Activated CD8-positive, alpha-beta memory T cell treated with anti-CD3 and anti-CD28 coated beads for 1 hour (primary cell): ENCODE results near the gene NAA80.
"Not testable (repeated sequence)": the region's sequence is repeated elsewhere in the genome, so short reads cannot be mapped to it uniquely, and the experiment has no call there.

Experiments used
- DNase-seq, 2 donors: peaks; one replicate each; pipeline ENCODE4 v3.0.0-alpha.2; 2020; ENCODE audit warnings: low read depth in 1 of 2; ENCODE audit errors: extremely low read depth in 1 of 2

Gene NAA80

DNA sequence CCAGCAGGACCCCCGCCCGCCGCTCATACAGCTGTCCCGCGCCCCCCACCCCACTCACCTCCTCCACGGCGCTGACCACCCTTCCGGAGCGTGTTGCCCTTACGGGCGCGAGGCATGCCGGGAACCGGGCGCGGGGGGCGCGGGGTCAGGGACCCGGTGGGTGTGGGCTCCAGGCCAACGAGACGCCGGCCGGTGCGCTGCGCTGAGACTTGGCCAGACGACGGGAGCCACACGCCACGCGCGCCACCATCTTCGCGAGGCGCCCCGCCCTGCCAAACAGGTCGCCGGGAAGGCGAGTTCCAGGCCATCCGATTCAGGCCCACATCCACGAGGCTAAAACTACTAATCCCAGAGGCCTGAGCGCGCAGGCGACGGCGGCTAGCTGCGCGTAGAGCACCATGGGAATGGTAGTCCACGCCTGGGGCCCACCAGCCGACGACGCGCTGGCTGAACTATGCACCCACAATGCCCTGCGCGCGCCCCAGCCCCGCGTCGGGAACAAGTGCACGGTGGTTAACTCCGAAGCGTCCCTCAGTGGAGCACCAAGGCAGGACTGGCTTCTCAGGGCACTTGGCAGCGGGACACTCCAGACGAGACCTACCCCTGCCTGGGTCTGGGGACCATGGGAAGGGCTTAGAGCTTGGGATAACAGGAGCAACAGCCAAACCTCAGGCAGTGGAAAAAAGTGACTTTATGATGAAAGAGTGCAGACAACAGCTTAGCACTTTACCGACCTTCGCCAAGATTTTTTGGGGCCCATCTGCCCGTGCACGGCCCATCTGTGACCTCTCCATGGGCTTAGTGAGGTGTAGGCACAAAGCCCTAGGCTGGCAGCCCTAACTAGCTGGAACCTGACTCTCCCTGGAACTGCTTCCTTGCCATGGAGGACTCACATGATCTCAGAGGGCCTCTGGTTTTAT is 6.8 kb downstream of the NAA80 start, which contains the start of gene IFRD2:
TSS of gene IFRD2 (minus strand) at position 271 of the 920 bp plus-strand sequence. CDS start at position 116, 155 bp downstream.
- peak; percentile 88 to 89 for DNase-seq

DNA sequence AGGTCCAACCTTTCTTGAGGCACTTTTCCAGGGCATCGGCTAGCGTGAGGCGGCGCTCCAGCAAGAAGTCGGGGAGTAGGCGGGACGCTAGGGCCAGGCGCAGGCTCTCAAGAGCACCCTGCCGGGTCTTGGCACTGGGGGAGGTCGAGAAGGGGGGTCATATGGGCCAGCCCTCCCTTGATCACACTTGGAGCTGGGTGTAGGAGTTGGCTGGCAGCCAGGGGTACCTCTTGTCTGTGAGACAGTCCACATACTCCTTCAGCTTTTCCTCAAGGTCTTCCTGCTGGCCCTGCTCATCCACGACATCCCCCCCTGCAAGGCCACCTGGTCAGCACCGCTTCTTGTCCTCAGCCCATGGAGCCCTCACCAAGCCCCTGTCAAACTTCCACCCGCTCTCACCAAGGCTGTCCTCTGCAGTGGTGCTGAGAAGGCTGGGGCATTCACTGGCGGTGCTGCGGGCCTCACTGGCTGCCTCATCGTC is 9.0 kb downstream of the NAA80 start:
- DNase-seq: no peak

DNA sequence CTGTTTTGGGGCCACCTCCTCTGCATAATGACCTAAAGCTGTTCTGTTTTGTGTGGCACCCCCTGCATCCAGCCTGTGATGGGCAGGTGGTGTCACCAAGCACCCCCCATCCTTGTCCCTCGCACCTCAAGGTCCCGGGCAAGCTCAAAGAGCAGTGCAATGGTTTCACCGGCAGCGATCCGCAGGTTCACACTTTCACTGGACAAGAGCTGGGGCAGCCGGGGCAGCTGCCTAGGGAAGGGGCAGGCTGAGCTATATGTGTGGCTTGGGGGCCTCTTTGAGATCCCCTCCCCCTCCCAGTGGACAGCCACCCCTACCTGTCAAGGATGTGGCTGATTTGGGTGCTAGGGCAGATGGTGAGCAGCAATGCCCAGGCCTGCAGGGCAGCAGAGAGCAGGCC is 10.1 kb downstream of the NAA80 start:
- DNase-seq: no peak

DNA sequence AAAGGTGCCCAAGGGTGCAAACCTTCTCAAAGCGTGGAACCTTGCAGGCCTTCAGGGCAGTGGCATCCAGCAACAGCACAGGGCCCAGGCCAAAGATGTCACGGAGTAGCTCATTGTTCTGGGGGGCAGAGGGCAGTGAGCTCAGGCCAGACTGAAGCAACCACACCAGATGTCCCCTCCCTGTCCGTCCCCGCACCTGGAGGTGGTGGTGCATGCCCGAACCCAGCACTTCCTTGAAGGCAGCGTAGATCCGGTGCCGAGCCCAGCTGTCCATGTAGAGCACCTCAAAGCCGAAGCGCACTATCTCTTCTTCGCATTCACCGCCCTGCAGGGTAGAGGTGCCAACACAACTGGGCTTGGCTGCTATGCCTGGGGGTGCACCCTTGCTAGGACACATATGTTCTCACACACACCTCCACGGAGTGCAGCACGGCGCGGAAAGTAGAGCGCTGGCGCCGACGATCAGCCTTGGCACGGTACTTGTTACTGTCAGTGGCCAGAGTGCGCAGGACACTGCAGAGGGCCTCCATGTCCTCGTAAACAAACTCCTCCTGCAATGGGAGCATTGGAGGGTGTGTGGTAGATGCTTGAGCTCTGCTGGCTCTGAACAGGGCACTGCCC is 10.7 kb downstream of the NAA80 start:
- no peak for DNase-seq

DNA sequence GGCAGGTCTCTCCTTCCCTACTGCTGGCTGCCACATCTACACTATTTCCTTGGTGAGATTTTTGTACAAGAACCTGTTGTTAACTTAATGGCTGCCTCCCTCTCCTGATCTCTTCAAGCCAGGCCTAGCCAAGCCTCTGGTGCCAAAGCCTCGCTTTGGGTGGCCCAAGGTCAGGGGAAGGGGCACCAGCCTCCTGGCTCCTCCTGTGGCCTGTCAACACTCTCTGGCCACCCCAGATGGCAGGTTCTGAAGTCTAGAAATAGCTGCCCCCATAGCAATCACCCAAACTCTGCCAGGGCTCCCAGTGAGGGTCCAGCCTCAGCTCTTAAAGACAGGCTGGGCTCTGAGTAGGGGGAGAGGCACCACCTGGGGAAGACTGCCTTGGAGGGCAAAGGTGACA is 11.9 kb downstream of the NAA80 start:
- no peak for DNase-seq

- DNase-seq: no peak
These were observed 12.6 kb downstream of the NAA80 start for GRCh38 chr3:50286322-50287227.

DNA sequence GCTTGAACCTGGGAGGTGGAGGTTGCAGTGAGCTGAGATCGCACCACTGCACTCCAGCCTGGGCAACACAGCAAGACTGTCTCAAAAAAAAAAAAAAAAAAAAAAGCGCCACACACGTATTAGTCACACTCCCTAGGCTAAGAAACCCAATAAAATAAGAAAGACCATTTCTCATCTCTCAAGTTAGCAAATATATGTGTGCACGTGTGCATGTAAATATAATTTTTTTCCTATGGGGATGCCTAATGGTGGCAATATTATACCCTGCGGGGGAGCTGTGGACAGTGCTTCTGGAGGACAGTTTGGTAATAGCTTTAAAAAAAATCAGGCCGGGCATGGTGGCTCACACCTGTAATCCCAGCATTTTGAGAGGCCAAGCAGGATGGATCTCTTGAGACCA is 15.1 kb downstream of the NAA80 start:
- not testable (repeated sequence) for DNase-seq

- no peak for DNase-seq
These were observed 19.8 kb downstream of the NAA80 start for GRCh38 chr3:50279255-50280016.

DNA sequence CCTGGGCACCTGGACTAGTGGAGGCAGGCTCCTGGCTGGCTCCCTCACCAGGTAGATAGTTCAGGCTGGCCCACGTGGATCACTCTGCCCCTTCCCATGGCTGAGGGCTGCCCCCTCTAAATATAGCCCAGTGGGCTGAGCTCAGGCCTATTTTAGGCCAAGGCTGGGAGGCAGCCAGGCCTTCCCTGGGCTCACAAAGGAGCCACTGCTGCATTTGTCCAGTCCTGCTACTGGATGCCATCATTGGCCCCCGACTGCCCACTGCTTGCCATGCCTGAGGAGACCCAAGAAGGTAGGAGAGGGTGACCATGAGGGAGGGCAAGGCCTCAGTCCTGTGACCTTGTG is 20.4 kb downstream of the NAA80 start, which contains the start of gene LSMEM2:
TSS of gene LSMEM2 (plus strand) at position 208 of the 345 bp plus-strand sequence. CDS start at position 235, 27 bp downstream.
- DNase-seq: no peak

DNA sequence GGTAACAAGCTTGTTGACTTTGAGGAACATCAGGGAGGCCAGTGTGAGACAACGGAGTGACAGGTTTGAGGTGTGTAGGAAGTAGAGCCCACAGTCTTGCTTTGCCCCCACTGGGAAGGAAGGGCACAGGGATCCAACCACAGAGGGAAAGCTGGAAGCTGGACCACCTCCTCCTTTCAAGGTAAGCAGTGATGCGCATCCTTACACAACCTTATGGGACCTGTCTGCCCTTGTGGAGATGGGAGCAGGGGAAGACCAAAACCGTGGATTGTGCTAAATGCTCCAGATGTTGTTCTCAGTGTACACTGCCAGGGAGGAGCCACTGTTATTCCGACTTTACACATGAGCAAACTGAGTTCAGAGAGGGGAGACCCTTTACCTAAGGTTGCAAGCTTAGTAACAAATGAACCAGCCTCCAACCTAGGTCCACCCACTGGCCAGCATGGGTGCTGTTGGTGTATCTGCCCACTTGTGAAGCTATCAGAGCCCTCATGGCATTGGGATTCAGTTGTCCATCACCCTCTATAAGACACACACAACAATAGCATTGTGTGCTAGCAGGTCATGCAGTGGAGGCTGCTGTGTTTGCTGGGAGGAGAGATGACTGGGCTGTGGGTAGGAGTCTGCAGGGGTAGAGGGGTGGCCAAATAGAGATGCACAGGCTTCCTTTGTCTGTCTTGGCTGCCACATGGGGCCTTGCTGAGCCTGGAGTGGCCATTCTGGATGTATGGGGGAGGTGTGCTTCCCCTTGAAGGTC is 20.9 kb downstream of the NAA80 start:
- DNase-seq: no peak

DNA sequence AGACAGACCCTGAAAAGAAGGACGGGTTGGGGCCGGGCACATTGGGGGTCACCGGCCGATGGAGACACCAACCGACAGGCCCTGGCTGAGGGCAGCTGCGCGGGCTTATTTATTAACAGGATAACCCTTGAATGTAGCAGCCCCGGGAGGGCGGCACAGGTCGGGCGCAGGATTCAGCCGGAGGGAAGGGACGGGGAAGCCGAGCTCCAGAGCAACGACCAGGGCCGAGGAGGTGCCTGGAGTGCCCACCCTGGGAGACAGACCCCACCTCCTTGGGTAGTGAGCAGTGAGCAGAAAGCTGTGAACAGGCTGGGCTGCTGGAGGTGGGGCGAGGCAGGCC is 22.5 kb downstream of the NAA80 start:
- DNase-seq: no peak

GRCh38 chr3:50275996-50276761 is 23.0 kb downstream of the NAA80 start:
- no peak for DNase-seq

- DNase-seq: no peak
These were observed 23.8 kb downstream of the NAA80 start for GRCh38 chr3:50275141-50275995.

- DNase-seq: peak; percentile 32 to 59
These were observed 24.7 kb downstream of the NAA80 start for GRCh38 chr3:50274371-50275104.

- DNase-seq: no peak
These were observed 25.5 kb downstream of the NAA80 start for GRCh38 chr3:50273689-50274065.

DNA sequence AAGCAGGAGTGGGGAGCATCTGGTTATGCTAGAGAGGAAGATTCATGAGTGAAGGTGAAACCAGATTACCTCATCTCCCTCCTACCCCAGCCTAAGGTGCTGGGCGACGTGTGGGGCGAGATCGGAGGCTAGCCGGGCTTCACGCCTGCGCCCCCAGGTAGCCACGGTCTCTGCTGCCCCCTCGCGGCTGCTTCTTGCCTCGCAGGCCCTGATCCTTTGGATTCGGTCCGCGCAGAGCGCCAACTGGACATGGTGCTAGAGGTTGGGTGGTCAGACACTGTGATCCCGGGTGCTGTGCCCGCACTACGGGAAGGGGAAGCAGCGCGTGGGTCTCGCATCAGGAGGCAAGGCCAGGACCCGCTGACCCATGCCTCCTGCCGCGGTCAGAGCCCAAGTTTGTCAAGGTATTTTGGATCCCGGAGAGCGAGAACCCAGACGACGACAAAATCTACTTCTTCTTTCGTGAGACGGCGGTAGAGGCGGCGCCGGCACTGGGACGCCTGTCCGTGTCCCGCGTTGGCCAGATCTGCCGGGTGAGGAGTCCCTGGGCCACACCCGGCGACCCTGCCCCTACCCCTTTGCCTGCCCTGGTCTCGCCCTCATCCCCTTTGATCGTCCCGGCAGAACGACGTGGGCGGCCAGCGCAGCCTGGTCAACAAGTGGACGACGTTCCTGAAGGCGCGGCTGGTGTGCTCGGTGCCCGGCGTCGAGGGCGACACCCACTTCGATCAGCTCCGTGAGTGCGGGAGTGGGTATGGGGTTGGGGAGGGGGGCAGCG is 26.1 kb downstream of the NAA80 start:
- peak; percentile 60 to 84 for DNase-seq

GRCh38 chr3:50272538-50272910 is 26.7 kb downstream of the NAA80 start:
- not testable (repeated sequence) for DNase-seq
